Upper lobe of left lung (tissue), 4 donors: Measurements from ENCODE around the gene WDR90.

Experiments used
- CTCF ChIP-seq, 6 experiments: fragments of 450-650 bp in 4 of 6; fragments of 200-600 bp in 2 of 6; sonication (generic) in 2 of 6; IDR thresholded peaks; one replicate each; pipeline ENCODE4 v1.5.1; 2016 to 2019; ENCODE audit warnings: antibody characterized with exemption in 6 of 6
- EP300 ChIP-seq, 4 donors: sonication (generic); formaldehyde crosslinking; IDR thresholded peaks; one replicate each; pipeline ENCODE4 v1.5.1; 2017; ENCODE audit warnings: antibody characterized with exemption in 4 of 4, control low read depth in 2 of 4

- TF ChIP-seq CTCF (IDR thresholded peaks at IDR 0.05) (no peak), EP300 (IDR thresholded peaks at IDR 0.05) (no peak)
Measured at GRCh38 chr16:704047-704446, 54.9 kb downstream of the WDR90 start.
